AG04450 (cell line): ENCODE measurements around the gene CAMTA2. TPM values are rescaled to one million over a fixed set of nuclear protein-coding genes. Genes with fewer than 3 reads are reported as not detected.

ENCODE experiments used
- CTCF ChIA-PET: fragments of 300-600, 350-600 bp; formaldehyde crosslinking; extraction: SDS; loops from one replicate; lab custom pipeline; 2022; ENCODE audit warnings: antibody characterized with exemption, inconsistent platforms; lab: Charles Lee
- POLR2A ChIA-PET: fragments of 350-600 bp; formaldehyde crosslinking; extraction: SDS; loops from one replicate; lab custom pipeline; 2021; ENCODE audit warnings: antibody characterized with exemption, inconsistent platforms; lab: Yijun Ruan, JAX
- DNase-seq: peaks from one replicate; pipeline ENCODE4 v3.0.0-alpha.2; 2011; ENCODE audit warnings: low read depth, low spot score
- H3K27ac ChIP-seq: one replicate; pipeline ENCODE4 v1.5.1; 2012; ENCODE audit warnings: low read depth, low read length, control low read depth
- H3K27me3 ChIP-seq: one replicate; pipeline ENCODE4 v1.6.0; 2012; ENCODE audit warnings: low read length; ENCODE audit not compliant: control insufficient read depth, insufficient read depth
- H3K4me3 ChIP-seq: 2 replicates; pipeline ENCODE4 v1.5.1; 2011; ENCODE audit warnings: mild to moderate bottlenecking, low read depth, low read length, control low read depth
- H3K9me3 ChIP-seq: 2 replicates; pipeline ENCODE4 v1.5.1; 2012; ENCODE audit warnings: low read length; ENCODE audit not compliant: control insufficient read depth, insufficient read depth
- polyA plus RNA-seq: library from polyadenylated mRNA; depleted of rRNA; stranded (reverse); fragments of >200 nt; gene quantifications from 2 replicates; pipeline ENCODE4 v1.2.3, GENCODE V29; 2011
- TF ChIP-seq, protein P1 (sequence below): IDR thresholded peaks from 2 replicates; pipeline ENCODE4 v1.5.1; 2011; ENCODE audit warnings: low read depth, low read length, control low read depth, inconsistent platforms

Gene CAMTA2
- polyA plus RNA-seq, 1 experiment = 18.0 TPM

GRCh38 chr17:4973256-4974114 is 14.0 kb downstream of the CAMTA2 start:
- Histone ChIP-seq H3K27ac (no peak overlapping the region), H3K4me3 (no peak overlapping the region), H3K27me3 (no peaks in the 10 kb centered on the region), H3K9me3 (no peaks in the 10 kb centered on the region)
- POLR2A ChIA-PET = interaction anchor here (0.5 kb wide), 1 partner anchor 275 kb away, joined by 3 read pairs; no protein-coding TSS in a partner anchor
- no peak for DNase-seq
- CTCF ChIA-PET = interaction anchor here (0.7 to 1.6 kb wide), 2 partner anchors 16 to 64 kb away, joined by 3 to 5 read pairs; no protein-coding TSS in a partner anchor
- TF ChIP-seq, protein P1, sequence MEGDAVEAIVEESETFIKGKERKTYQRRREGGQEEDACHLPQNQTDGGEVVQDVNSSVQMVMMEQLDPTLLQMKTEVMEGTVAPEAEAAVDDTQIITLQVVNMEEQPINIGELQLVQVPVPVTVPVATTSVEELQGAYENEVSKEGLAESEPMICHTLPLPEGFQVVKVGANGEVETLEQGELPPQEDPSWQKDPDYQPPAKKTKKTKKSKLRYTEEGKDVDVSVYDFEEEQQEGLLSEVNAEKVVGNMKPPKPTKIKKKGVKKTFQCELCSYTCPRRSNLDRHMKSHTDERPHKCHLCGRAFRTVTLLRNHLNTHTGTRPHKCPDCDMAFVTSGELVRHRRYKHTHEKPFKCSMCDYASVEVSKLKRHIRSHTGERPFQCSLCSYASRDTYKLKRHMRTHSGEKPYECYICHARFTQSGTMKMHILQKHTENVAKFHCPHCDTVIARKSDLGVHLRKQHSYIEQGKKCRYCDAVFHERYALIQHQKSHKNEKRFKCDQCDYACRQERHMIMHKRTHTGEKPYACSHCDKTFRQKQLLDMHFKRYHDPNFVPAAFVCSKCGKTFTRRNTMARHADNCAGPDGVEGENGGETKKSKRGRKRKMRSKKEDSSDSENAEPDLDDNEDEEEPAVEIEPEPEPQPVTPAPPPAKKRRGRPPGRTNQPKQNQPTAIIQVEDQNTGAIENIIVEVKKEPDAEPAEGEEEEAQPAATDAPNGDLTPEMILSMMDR = no peak

- Histone ChIP-seq H3K4me3 (no peak overlapping the region), H3K27ac (no peak overlapping the region), H3K9me3 (no peaks in the 10 kb centered on the region; the same call in 1 of the 2 replicates), H3K27me3 (no peaks in the 10 kb centered on the region)
- DNase-seq = no peak
- ChIA-PET POLR2A (no interaction called here), CTCF (interaction anchor here (0.7 kb wide), 1 partner anchor 15 kb away, joined by 3 read pairs; no protein-coding TSS in a partner anchor)
- TF ChIP-seq, protein P1 = no peak
Observed at GRCh38 chr17:4972752-4973151, 14.7 kb downstream of the CAMTA2 start.

DNA sequence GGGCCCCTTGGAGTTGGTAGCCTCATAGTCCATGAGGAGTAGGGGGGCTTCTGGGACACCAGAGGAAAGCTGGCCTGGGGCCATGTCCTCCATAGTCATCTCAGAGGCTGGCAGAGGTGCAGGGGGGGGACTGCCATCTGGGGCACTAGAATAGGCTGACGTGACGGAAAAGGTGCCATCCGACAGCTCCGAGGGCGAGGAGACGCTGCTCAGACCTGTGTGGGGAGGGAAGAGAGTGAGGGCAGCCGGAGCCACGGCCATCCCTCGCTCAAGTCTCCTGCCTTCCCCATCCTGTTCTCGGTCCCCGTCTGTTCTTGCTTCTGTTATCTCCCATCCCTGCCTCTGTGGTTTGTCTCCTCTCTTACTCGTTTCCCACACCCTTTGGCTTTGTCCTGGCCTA is 15.2 kb downstream of the CAMTA2 start:
- TF ChIP-seq, protein P1 = no peak
- Histone ChIP-seq H3K27ac (no peak overlapping the region), H3K27me3 (no peaks in the 10 kb centered on the region), H3K9me3 (no peaks in the 10 kb centered on the region; the same call in 1 of the 2 replicates), H3K4me3 (no peak overlapping the region)
- POLR2A ChIA-PET = no interaction called here
- DNase-seq = no peak
- CTCF ChIA-PET = interaction anchor here (2.3 kb wide), 1 partner anchor 8 kb away, joined by 13 read pairs; no protein-coding TSS in a partner anchor

GRCh38 chr17:4971826-4972225 is 15.6 kb downstream of the CAMTA2 start:
- H3K27me3 ChIP-seq = no peaks in the 10 kb centered on the region
- H3K9me3 ChIP-seq = peaks cover 1% of the 10 kb centered on the region; the same call in 1 of the 2 replicates
- CTCF ChIA-PET = interaction anchor here (0.7 to 2.3 kb wide), 2 partner anchors 8 to 69 kb away, joined by 5 to 13 read pairs; partner anchors contain the start of gene CHRNE
- POLR2A ChIA-PET = no interaction called here
- no peak overlapping the region for H3K4me3 ChIP-seq
- DNase-seq = no peak
- TF ChIP-seq, protein P1 = no peak
- H3K27ac ChIP-seq = no peak overlapping the region

GRCh38 chr17:4970273-4970672 is 17.2 kb downstream of the CAMTA2 start:
- Histone ChIP-seq H3K27ac (peak overlapping the region; percentile 98), H3K27me3 (no peaks in the 10 kb centered on the region), H3K9me3 (peaks cover 5% of the 10 kb centered on the region; the same call in 1 of the 2 replicates), H3K4me3 (no peak overlapping the region)
- TF ChIP-seq, protein P1 = no peak
- ChIA-PET POLR2A (no interaction called here), CTCF (interaction anchor here (1.2 to 2.3 kb wide), 3 partner anchors 10 to 61 kb away, joined by 6 to 13 read pairs (median 6); partner anchors contain the start of gene CAMTA2)
- no peak for DNase-seq
